Daoy (cell line): ENCODE data around the gene ATF6B. TPM values are rescaled to one million over a fixed set of nuclear protein-coding genes. Genes with fewer than 3 reads are reported as not detected.
"Not testable (repeated sequence)": the region's sequence is repeated elsewhere in the genome, so short reads cannot be mapped to it uniquely, and the experiment has no call there.

ENCODE experiments used
- DNase-seq: peaks from one replicate; pipeline ENCODE4 v3.0.0-alpha.2; 2015; ENCODE audit warnings: low read depth
- total RNA-seq: library from RNA; depleted of rRNA; stranded (reverse); fragments of >200 nt; shearing (Covaris generic); gene quantifications from 2 replicates; pipeline ENCODE4 v1.2.3, GENCODE V29; 2014; rRNA removed

ATF6B gene
- total RNA-seq, 1 experiment from 2014 or later, result 17.7 TPM

GRCh38 chr6:32082935-32083334 lies 45.1 kb downstream of the ATF6B start:
- peak; percentile 94 for DNase-seq

GRCh38 chr6:32082478-32082877 lies 45.6 kb downstream of the ATF6B start:
- DNase-seq, result peak; percentile 32

GRCh38 chr6:32081168-32081990 lies 46.7 kb downstream of the ATF6B start:
- peak; percentile 99 for DNase-seq

- DNase-seq, result no peak
These were observed 48.3 kb downstream of the ATF6B start for GRCh38 chr6:32079566-32080290.

GRCh38 chr6:32076321-32076809 lies 51.7 kb downstream of the ATF6B start:
- DNase-seq, result peak; percentile 89

GRCh38 chr6:32075781-32076180 lies 52.3 kb downstream of the ATF6B start:
- DNase-seq, result peak; percentile 44

GRCh38 chr6:32074996-32075532 lies 53.0 kb downstream of the ATF6B start:
- no peak for DNase-seq

- DNase-seq, result no peak
These were observed 54.4 kb downstream of the ATF6B start for GRCh38 chr6:32073613-32074012.

GRCh38 chr6:32073101-32073500 lies 54.9 kb downstream of the ATF6B start:
- DNase-seq, result no peak

GRCh38 chr6:32070814-32071543 lies 57.1 kb downstream of the ATF6B start:
- DNase-seq, result no peak

GRCh38 chr6:32069878-32070515 lies 58.0 kb downstream of the ATF6B start:
- DNase-seq, result no peak

- no peak for DNase-seq
These were observed 58.6 kb downstream of the ATF6B start for GRCh38 chr6:32069460-32069859.

GRCh38 chr6:32068867-32069266 lies 59.2 kb downstream of the ATF6B start:
- no peak for DNase-seq

- DNase-seq, result not testable (repeated sequence)
These were observed 59.7 kb downstream of the ATF6B start for GRCh38 chr6:32068315-32068714.

GRCh38 chr6:32067521-32067920 lies 60.5 kb downstream of the ATF6B start:
- not testable (repeated sequence) for DNase-seq

Other genes with a start within 250 kb of the ATF6B start
- not detected in 2 replicates for gene SLC44A4, start 249.2 kb downstream of the ATF6B start, total RNA-seq
- 72.8 and 80.6 TPM in 2 replicates for gene EHMT2, start 230.5 kb downstream of the ATF6B start, total RNA-seq
- 7.5 and 9.8 TPM in 2 replicates for gene ZBTB12, start 226.2 kb downstream of the ATF6B start, total RNA-seq
- gene C2, start 200.5 kb downstream of the ATF6B start, total RNA-seq, result 0.24 and 1.5 TPM in 2 replicates
- 0.18 and 0.86 TPM in 2 replicates for gene CFB, start 182.2 kb downstream of the ATF6B start, total RNA-seq
- gene NELFE, start 169.3 kb downstream of the ATF6B start, total RNA-seq, result 180 and 195 TPM in 2 replicates
- 59.7 and 62.5 TPM in 2 replicates for gene SKIC2, start 169.1 kb downstream of the ATF6B start, total RNA-seq
- gene DXO, start 156.1 kb downstream of the ATF6B start, total RNA-seq, result 24.3 and 26.0 TPM in 2 replicates
- gene C4A, start 146.2 kb downstream of the ATF6B start, total RNA-seq, result 0.27 and 3.2 TPM in 2 replicates
- gene C4B, start 113.5 kb downstream of the ATF6B start, total RNA-seq, result 0.30 and 3.7 TPM in 2 replicates
- gene CYP21A2, start 89.8 kb downstream of the ATF6B start, total RNA-seq, result not detected in 2 replicates
- gene TNXB, start 18.9 kb downstream of the ATF6B start, total RNA-seq, result 0.11 and 0.24 TPM in 2 replicates
- gene FKBPL, start 2.0 kb upstream of the ATF6B start, total RNA-seq, result 12.7 and 20.2 TPM in 2 replicates
- not detected in 2 replicates for gene PRRT1, start 23.7 kb upstream of the ATF6B start, total RNA-seq
- gene PPT2, start 25.9 kb upstream of the ATF6B start, total RNA-seq, result 29.4 and 145 TPM in 2 replicates
- 0.21 and 2.2 TPM in 2 replicates for gene EGFL8, start 36.3 kb upstream of the ATF6B start, total RNA-seq
- gene AGPAT1, start 47.8 kb upstream of the ATF6B start, total RNA-seq, result 37.4 and 42.6 TPM in 2 replicates
- 70.4 and 80.2 TPM in 2 replicates for gene RNF5, start 50.2 kb upstream of the ATF6B start, total RNA-seq
- 0.60 and 1.1 TPM in 2 replicates for gene AGER, start 56.0 kb upstream of the ATF6B start, total RNA-seq
- gene PBX2, start 62.0 kb upstream of the ATF6B start, total RNA-seq, result 31.7 and 45.4 TPM in 2 replicates
- 2.2 and 6.6 TPM in 2 replicates for gene GPSM3, start 64.4 kb upstream of the ATF6B start, total RNA-seq
- 2.3 and 3.2 TPM in 2 replicates for gene NOTCH4, start 95.8 kb upstream of the ATF6B start, total RNA-seq
- not detected in 2 replicates for gene TSBP1, start 243.7 kb upstream of the ATF6B start, total RNA-seq